Measurements from ENCODE around the gene FBXO40.
"Not testable (repeated sequence)": the region's sequence is repeated elsewhere in the genome, so short reads cannot be mapped to it uniquely, and the experiment has no call there.

Gene FBXO40

DNA sequence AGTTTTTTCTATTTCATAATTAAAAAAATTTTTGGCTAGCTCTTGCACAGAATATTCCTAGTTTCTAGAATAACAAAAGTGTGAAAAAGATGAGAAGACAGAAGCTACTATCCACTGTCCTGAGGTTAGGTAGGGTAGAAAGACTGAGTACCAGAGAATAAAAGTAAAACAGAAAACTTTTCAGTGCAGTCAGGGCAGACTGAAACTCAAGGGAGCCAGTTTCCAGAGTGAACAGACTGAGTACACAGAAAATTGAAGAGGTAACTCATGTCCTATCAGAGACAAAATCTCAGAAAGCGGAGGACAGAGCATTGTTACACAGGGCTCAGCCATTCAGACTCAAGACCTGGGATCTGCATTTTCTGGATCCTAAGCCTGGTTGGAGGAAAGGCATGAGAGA, 8.8 kb upstream of the FBXO40 start:
- Histone ChIP-seq H3K4me3 (ENCODE audit: low read depth in 1 of 2, low read length in 2 of 2) (no peak overlapping the region), H3K9ac (ENCODE audit: low read depth, low read length) (no peak overlapping the region), H3K4me2 (ENCODE audit: insufficient read depth, low read length) (no peak overlapping the region), H2AFZ (ENCODE audit: low read depth, low read length) (no peak overlapping the region), H3K27ac (ENCODE audit: low read length) (no peak overlapping the region), H3K36me3 (ENCODE audit: insufficient read depth, low read length) (no peaks in the 10 kb centered on the region), H3K4me1 (ENCODE audit: insufficient read depth, low read length) (no peaks in the 10 kb centered on the region), H4K20me1 (ENCODE audit: insufficient read depth, low read length) (no peaks in the 10 kb centered on the region), H3K27me3 (ENCODE audit: insufficient read depth, low read length, poor library complexity) (no peaks in the 10 kb centered on the region), H3K79me2 (ENCODE audit: insufficient read depth, low read length) (no peaks in the 10 kb centered on the region), H3K9me3 (ENCODE audit: insufficient read depth, low read length, severe bottlenecking) (no peaks in the 10 kb centered on the region)
- no peak for ATAC-seq (ENCODE audit: insufficient read depth, low read depth)
- DNase-seq = no peak
- TF ChIP-seq EZH2 (IDR thresholded peaks at IDR 0.05; ENCODE audit: borderline replicate concordance, low read depth, low read length, severe bottlenecking) = no peak

DNA sequence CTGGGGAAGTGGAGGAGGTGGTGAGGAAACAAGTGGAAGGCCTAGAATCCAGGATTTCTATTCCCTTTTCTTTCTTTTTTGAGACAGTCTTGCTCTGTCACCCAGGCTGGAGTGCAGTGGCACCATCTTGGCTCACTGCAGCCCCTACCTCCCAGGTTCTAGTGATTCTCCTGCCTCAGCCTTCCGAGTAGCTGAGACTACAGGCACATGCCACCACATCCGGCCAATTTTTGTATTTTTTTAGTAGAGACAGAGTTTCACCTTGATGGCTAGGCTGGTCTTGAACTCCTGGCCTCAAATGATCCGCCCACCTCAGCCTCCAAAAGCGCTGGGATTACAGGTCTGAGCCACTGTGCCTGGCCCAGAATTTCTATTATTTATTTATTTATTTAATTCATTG, 627 bp downstream of the FBXO40 start:
- not testable (repeated sequence) for H3K27ac ChIP-seq (ENCODE audit: low read length); H3K36me3 ChIP-seq (ENCODE audit: insufficient read depth, low read length); DNase-seq; H4K20me1 ChIP-seq (ENCODE audit: insufficient read depth, low read length); H3K79me2 ChIP-seq (ENCODE audit: insufficient read depth, low read length); H3K4me1 ChIP-seq (ENCODE audit: insufficient read depth, low read length); H3K27me3 ChIP-seq (ENCODE audit: insufficient read depth, low read length, poor library complexity); H3K4me3 ChIP-seq (ENCODE audit: low read depth in 1 of 2, low read length in 2 of 2); H2AFZ ChIP-seq (ENCODE audit: low read depth, low read length); H3K9me3 ChIP-seq (ENCODE audit: insufficient read depth, low read length, severe bottlenecking); ATAC-seq (ENCODE audit: insufficient read depth, low read depth); H3K4me2 ChIP-seq (ENCODE audit: insufficient read depth, low read length); H3K9ac ChIP-seq (ENCODE audit: low read depth, low read length)

GRCh38 chr3:121594850-121595249, 1.7 kb downstream of the FBXO40 start:
- Histone ChIP-seq H3K9me3 (ENCODE audit: insufficient read depth, low read length, severe bottlenecking) (no peaks in the 10 kb centered on the region), H3K4me2 (ENCODE audit: insufficient read depth, low read length) (no peak overlapping the region), H3K79me2 (ENCODE audit: insufficient read depth, low read length) (no peaks in the 10 kb centered on the region), H3K4me3 (ENCODE audit: low read depth in 1 of 2, low read length in 2 of 2) (no peak overlapping the region), H3K9ac (ENCODE audit: low read depth, low read length) (no peak overlapping the region), H2AFZ (ENCODE audit: low read depth, low read length) (no peak overlapping the region), H3K4me1 (ENCODE audit: insufficient read depth, low read length) (no peaks in the 10 kb centered on the region), H3K36me3 (ENCODE audit: insufficient read depth, low read length) (no peaks in the 10 kb centered on the region), H4K20me1 (ENCODE audit: insufficient read depth, low read length) (no peaks in the 10 kb centered on the region), H3K27me3 (ENCODE audit: insufficient read depth, low read length, poor library complexity) (peaks cover 5% of the 10 kb centered on the region), H3K27ac (ENCODE audit: low read length) (no peak overlapping the region)
- TF ChIP-seq, protein P1, sequence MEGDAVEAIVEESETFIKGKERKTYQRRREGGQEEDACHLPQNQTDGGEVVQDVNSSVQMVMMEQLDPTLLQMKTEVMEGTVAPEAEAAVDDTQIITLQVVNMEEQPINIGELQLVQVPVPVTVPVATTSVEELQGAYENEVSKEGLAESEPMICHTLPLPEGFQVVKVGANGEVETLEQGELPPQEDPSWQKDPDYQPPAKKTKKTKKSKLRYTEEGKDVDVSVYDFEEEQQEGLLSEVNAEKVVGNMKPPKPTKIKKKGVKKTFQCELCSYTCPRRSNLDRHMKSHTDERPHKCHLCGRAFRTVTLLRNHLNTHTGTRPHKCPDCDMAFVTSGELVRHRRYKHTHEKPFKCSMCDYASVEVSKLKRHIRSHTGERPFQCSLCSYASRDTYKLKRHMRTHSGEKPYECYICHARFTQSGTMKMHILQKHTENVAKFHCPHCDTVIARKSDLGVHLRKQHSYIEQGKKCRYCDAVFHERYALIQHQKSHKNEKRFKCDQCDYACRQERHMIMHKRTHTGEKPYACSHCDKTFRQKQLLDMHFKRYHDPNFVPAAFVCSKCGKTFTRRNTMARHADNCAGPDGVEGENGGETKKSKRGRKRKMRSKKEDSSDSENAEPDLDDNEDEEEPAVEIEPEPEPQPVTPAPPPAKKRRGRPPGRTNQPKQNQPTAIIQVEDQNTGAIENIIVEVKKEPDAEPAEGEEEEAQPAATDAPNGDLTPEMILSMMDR (IDR thresholded peaks at IDR 0.05; ENCODE audit: borderline replicate concordance, extremely low read depth, low read length, poor library complexity, severe bottlenecking) = no peak
- no peak for TF ChIP-seq EZH2 (IDR thresholded peaks at IDR 0.05; ENCODE audit: borderline replicate concordance, low read depth, low read length, severe bottlenecking)
- no peak for DNase-seq
- no peak for ATAC-seq (ENCODE audit: insufficient read depth, low read depth)

GRCh38 chr3:121595765-121596406, 2.7 kb downstream of the FBXO40 start:
- ATAC-seq (ENCODE audit: insufficient read depth, low read depth) = no peak
- H3K9me3 ChIP-seq (ENCODE audit: insufficient read depth, low read length, severe bottlenecking) = no peaks in the 10 kb centered on the region
- H3K27ac ChIP-seq (ENCODE audit: low read length) = no peak overlapping the region
- H3K4me2 ChIP-seq (ENCODE audit: insufficient read depth, low read length) = no peak overlapping the region
- peaks cover 5% of the 10 kb centered on the region for H3K27me3 ChIP-seq (ENCODE audit: insufficient read depth, low read length, poor library complexity)
- H4K20me1 ChIP-seq (ENCODE audit: insufficient read depth, low read length) = no peaks in the 10 kb centered on the region
- no peak overlapping the region for H3K4me3 ChIP-seq (ENCODE audit: low read depth in 1 of 2, low read length in 2 of 2)
- no peak overlapping the region for H3K9ac ChIP-seq (ENCODE audit: low read depth, low read length)
- no peak for TF ChIP-seq EZH2 (IDR thresholded peaks at IDR 0.05; ENCODE audit: borderline replicate concordance, low read depth, low read length, severe bottlenecking)
- TF ChIP-seq, protein P1 (IDR thresholded peaks at IDR 0.05; ENCODE audit: borderline replicate concordance, extremely low read depth, low read length, poor library complexity, severe bottlenecking) = no peak
- no peak for DNase-seq
- H3K79me2 ChIP-seq (ENCODE audit: insufficient read depth, low read length) = no peaks in the 10 kb centered on the region
- H3K36me3 ChIP-seq (ENCODE audit: insufficient read depth, low read length) = no peaks in the 10 kb centered on the region
- no peak overlapping the region for H2AFZ ChIP-seq (ENCODE audit: low read depth, low read length)
- no peaks in the 10 kb centered on the region for H3K4me1 ChIP-seq (ENCODE audit: insufficient read depth, low read length)

All from DND-41 (cell line).